Natural killer cell (primary cell): ENCODE results near the gene CHRNA10. TPM values are rescaled to one million over a fixed set of nuclear protein-coding genes. Genes with fewer than 3 reads are reported as not detected.

Experiments used
- ATAC-seq, 3 donors: fragments of 150-1000 bp in 2 of 3; fragments of 200-7000 bp in 1 of 3; cut with Tn5 transposase; 1 replicate in 1 of 3; 2 replicates in 2 of 3; pipeline ENCODE4 v1.10.0; 2021; ENCODE audit warnings: mild to moderate bottlenecking in 2 of 3, moderate library complexity in 2 of 3
- DNase-seq, 2 donors: peaks; one replicate each; pipeline versions ENCODE4 v3.0.0 to v3.0.0-alpha.2; 2013 to 2021; ENCODE audit warnings: mixed read lengths in 1 of 2
- H3K27ac ChIP-seq: one replicate; pipeline ENCODE4 v1.5.1; 2013; ENCODE audit warnings: mild to moderate bottlenecking, low read length
- H3K27me3 ChIP-seq: one replicate; pipeline ENCODE4 v1.6.1; 2013; ENCODE audit warnings: low read length; ENCODE audit not compliant: control insufficient read depth, insufficient read depth
- H3K36me3 ChIP-seq: one replicate; pipeline ENCODE4 v1.6.1; 2013; ENCODE audit warnings: low read length; ENCODE audit not compliant: control insufficient read depth, insufficient read depth
- H3K4me1 ChIP-seq: one replicate; pipeline ENCODE4 v1.6.1; 2013; ENCODE audit warnings: low read length; ENCODE audit not compliant: control insufficient read depth, insufficient read depth
- H3K4me3 ChIP-seq: one replicate; pipeline ENCODE4 v1.5.1; 2013; ENCODE audit warnings: low read length
- H3K9me3 ChIP-seq: one replicate; pipeline ENCODE4 v1.6.1; 2013; ENCODE audit warnings: low read length; ENCODE audit not compliant: control insufficient read depth, insufficient read depth
- H3K27ac Mint-ChIP-seq, 2 donors: one replicate each; pipeline ENCODE4 v1.8.0; 2022; ENCODE audit warnings: mild to moderate bottlenecking in 2 of 2, mixed read lengths in 2 of 2, moderate library complexity in 1 of 2
- H3K27me3 Mint-ChIP-seq, 2 donors: one replicate each; pipeline ENCODE4 v1.8.0; 2022; ENCODE audit warnings: low read depth in 2 of 2, mixed read lengths in 2 of 2
- H3K36me3 Mint-ChIP-seq: one replicate; pipeline ENCODE4 v1.8.0; 2022; ENCODE audit warnings: mixed read lengths
- H3K4me1 Mint-ChIP-seq, 2 donors: one replicate each; pipeline ENCODE4 v1.8.0; 2022; ENCODE audit warnings: mixed read lengths in 2 of 2
- H3K4me3 Mint-ChIP-seq: one replicate; pipeline ENCODE4 v1.8.0; 2022; ENCODE audit warnings: mild to moderate bottlenecking, moderate library complexity, mixed read lengths
- H3K9me3 Mint-ChIP-seq, 2 donors: one replicate each; pipeline ENCODE4 v1.8.0; 2022; ENCODE audit warnings: mixed read lengths in 2 of 2
- WGBS: methylation state at CpG from one replicate; pipeline ENCODE4 v1.1.7; 2013; ENCODE audit warnings: missing lambda C conversion rate; ENCODE audit not compliant: insufficient coverage; 5-methylcytosine and 5-hydroxymethylcytosine counted together
- intact Hi-C: fragments of 100-400 bp; cut with micrococcal nuclease; formaldehyde crosslinking; loops from one replicate; pipeline ENCODE4 v1.14.2; 2022
- total RNA-seq, 4 donors: library from RNA; stranded (reverse); fragments of 120-200 nt in 1 of 4; gene quantifications; one replicate each; pipeline versions ENCODE4 v1.2.3 to v1.2.4, GENCODE V29; 2013 to 2022
- TF ChIP-seq, protein P1 (sequence below): fragments of 200-600 bp; IDR thresholded peaks from one replicate; pipeline ENCODE4 v1.8.0; 2022; ENCODE audit warnings: antibody characterized with exemption

The CHRNA10 gene
- total RNA-seq, 3 donors from 2014 or later (not counting 1 experiment from before 2014, with no cell fraction given), result 0.36 to 0.60 (median 0.45) TPM

GRCh38 chr11:3664032-3664630 lies 7.1 kb downstream of the CHRNA10 start:
- WGBS, result 95% methylated on average over 10 of the region's 10 CpGs
- DNase-seq (no peak), ATAC-seq (no peak)
- TF ChIP-seq, protein P1, sequence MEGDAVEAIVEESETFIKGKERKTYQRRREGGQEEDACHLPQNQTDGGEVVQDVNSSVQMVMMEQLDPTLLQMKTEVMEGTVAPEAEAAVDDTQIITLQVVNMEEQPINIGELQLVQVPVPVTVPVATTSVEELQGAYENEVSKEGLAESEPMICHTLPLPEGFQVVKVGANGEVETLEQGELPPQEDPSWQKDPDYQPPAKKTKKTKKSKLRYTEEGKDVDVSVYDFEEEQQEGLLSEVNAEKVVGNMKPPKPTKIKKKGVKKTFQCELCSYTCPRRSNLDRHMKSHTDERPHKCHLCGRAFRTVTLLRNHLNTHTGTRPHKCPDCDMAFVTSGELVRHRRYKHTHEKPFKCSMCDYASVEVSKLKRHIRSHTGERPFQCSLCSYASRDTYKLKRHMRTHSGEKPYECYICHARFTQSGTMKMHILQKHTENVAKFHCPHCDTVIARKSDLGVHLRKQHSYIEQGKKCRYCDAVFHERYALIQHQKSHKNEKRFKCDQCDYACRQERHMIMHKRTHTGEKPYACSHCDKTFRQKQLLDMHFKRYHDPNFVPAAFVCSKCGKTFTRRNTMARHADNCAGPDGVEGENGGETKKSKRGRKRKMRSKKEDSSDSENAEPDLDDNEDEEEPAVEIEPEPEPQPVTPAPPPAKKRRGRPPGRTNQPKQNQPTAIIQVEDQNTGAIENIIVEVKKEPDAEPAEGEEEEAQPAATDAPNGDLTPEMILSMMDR, result no peak
- Mint-ChIP-seq H3K4me1 (no peaks in the 10 kb centered on the region), H3K27ac (peak overlapping the region in 1 of 2 donors; percentile 30), H3K4me3 (no peak overlapping the region), H3K36me3 (peaks cover 14% of the 10 kb centered on the region), H3K27me3 (no peaks in the 10 kb centered on the region), H3K9me3 (no peaks in the 10 kb centered on the region)
- Histone ChIP-seq H3K27ac (no peak overlapping the region), H3K4me3 (no peak overlapping the region), H3K4me1 (no peaks in the 10 kb centered on the region), H3K9me3 (no peaks in the 10 kb centered on the region), H3K36me3 (peaks cover 22% of the 10 kb centered on the region), H3K27me3 (no peaks in the 10 kb centered on the region)
- intact Hi-C loops, result no loop called here

- peaks cover 0 to 6% of the 10 kb centered on the region in 2 donors for H3K27me3 Mint-ChIP-seq
- H3K9me3 Mint-ChIP-seq, result no peaks in the 10 kb centered on the region
- no peaks in the 10 kb centered on the region for H3K4me1 Mint-ChIP-seq
- peaks cover 14% of the 10 kb centered on the region for H3K36me3 Mint-ChIP-seq
- Histone ChIP-seq H3K4me1 (no peaks in the 10 kb centered on the region), H3K36me3 (peaks cover 18% of the 10 kb centered on the region), H3K4me3 (no peak overlapping the region), H3K27ac (no peak overlapping the region), H3K9me3 (no peaks in the 10 kb centered on the region), H3K27me3 (no peaks in the 10 kb centered on the region)
- no peak for ATAC-seq
- H3K27ac Mint-ChIP-seq, result no peak overlapping the region
- TF ChIP-seq, protein P1, result no peak
- intact Hi-C loops, result no loop called here
- DNase-seq, result no peak
- H3K4me3 Mint-ChIP-seq, result no peak overlapping the region
These were observed 8.3 kb downstream of the CHRNA10 start for GRCh38 chr11:3662856-3663255.

DNA sequence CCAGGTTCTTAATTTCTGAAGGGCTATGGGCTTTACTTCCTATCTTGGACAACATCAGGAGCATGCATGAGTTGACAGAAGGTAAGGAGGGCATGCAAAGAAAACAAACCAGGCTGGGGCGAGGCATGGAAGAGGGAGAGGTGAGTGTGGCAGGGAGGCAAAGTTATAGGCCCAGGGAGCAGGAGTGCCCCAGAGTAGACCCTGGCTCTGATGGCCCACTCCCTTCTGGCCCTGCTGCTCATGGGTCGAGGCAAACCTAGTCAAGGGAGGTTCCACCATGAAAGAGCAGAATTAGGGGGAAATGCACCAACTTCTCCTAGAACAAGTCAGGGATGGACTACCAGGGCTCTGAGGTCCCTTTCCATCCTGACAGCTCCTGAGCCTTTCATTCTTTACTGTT lies 10.2 kb downstream of the CHRNA10 start:
- Mint-ChIP-seq H3K4me3 (no peak overlapping the region), H3K36me3 (peaks cover 13% of the 10 kb centered on the region), H3K27ac (no peak overlapping the region), H3K9me3 (no peaks in the 10 kb centered on the region), H3K27me3 (peaks cover 0 to 6% of the 10 kb centered on the region in 2 donors), H3K4me1 (no peaks in the 10 kb centered on the region)
- TF ChIP-seq, protein P1, result no peak
- Histone ChIP-seq H3K36me3 (peaks cover 9% of the 10 kb centered on the region), H3K4me1 (no peaks in the 10 kb centered on the region), H3K27me3 (no peaks in the 10 kb centered on the region), H3K4me3 (no peak overlapping the region), H3K27ac (no peak overlapping the region), H3K9me3 (no peaks in the 10 kb centered on the region)
- intact Hi-C loops, result no loop called here
- DNase-seq, result no peak
- 82% methylated on average over 2 of the region's 2 CpGs for WGBS
- ATAC-seq, result no peak
